ENCODE data around the gene KDELR3. TPM values are rescaled to one million over a fixed set of nuclear protein-coding genes. Genes with fewer than 3 reads are reported as not detected.

Gene KDELR3
- total RNA-seq, 1 donor from 2014 or later, result 72.6 TPM

DNA sequence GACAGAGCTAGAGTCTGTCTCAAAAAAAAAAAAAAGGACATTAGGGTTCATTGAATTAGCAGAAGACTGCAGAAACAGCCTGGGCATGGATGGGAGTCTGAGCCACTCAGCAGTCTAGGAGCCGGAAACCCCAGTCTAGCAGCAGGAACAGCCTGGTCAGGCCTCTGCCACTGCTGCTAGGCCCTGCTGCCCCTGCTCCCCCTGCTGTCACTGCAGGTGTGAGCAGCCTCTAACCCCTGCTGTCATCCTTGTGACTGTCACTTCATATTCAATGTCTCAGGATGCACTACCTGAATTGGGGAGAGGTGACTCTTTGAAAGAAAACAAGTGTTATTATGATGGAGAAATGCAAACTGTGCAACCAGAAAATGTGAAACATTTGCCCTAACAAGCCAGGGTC lies 45.2 kb downstream of the KDELR3 start:
- no peak for FAIRE-seq
- no peak for TF ChIP-seq EZH2 (IDR thresholded peaks at IDR 0.05; ENCODE audit: insufficient read depth, low read length)
- TF ChIP-seq, protein P1, sequence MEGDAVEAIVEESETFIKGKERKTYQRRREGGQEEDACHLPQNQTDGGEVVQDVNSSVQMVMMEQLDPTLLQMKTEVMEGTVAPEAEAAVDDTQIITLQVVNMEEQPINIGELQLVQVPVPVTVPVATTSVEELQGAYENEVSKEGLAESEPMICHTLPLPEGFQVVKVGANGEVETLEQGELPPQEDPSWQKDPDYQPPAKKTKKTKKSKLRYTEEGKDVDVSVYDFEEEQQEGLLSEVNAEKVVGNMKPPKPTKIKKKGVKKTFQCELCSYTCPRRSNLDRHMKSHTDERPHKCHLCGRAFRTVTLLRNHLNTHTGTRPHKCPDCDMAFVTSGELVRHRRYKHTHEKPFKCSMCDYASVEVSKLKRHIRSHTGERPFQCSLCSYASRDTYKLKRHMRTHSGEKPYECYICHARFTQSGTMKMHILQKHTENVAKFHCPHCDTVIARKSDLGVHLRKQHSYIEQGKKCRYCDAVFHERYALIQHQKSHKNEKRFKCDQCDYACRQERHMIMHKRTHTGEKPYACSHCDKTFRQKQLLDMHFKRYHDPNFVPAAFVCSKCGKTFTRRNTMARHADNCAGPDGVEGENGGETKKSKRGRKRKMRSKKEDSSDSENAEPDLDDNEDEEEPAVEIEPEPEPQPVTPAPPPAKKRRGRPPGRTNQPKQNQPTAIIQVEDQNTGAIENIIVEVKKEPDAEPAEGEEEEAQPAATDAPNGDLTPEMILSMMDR (IDR thresholded peaks at IDR 0.05; ENCODE audit: insufficient read depth, low read depth, low read length), result no peak
- no peak overlapping the region for H3K9ac ChIP-seq (ENCODE audit: low read length)

DNA sequence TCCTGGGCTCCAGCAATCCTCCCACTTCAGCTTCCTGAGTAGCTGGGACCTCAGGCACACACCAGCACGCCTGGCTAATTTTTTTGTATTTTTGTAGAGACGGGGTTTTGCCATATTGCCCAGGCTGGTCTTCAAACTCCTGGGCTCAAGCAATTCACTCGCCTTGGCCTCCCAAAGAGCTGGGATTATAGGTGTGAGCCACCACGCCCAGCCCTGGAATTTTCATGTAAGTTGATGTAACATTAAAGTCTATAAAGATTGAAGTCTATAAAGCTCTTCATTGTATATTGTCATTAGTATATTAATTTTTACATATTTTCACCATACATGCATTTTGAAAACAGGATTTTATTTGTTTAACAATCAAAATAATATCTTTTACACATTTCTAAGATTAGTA lies 50.7 kb downstream of the KDELR3 start:
- no peaks in the 10 kb centered on the region for H4K20me1 ChIP-seq (ENCODE audit: insufficient read depth, low read length)
- H3K27ac ChIP-seq (ENCODE audit: low read depth, low read length), result no peak overlapping the region
- no peaks in the 10 kb centered on the region for H3K36me3 ChIP-seq (ENCODE audit: insufficient read depth, low read length)
- H3K79me2 ChIP-seq (ENCODE audit: insufficient read depth, low read length), result no peaks in the 10 kb centered on the region
- no peaks in the 10 kb centered on the region for H3K4me1 ChIP-seq (ENCODE audit: insufficient read depth, low read length)
- DNase-seq (ENCODE audit: low read depth), result no peak
- no peaks in the 10 kb centered on the region for H3K27me3 ChIP-seq (ENCODE audit: insufficient read depth, low read length)
- no peak for FAIRE-seq
- no peak overlapping the region for H3K9ac ChIP-seq (ENCODE audit: low read length)
- H3K9me3 Mint-ChIP-seq (ENCODE audit: unreplicated experiment), result no peaks in the 10 kb centered on the region
- H3K36me3 Mint-ChIP-seq (ENCODE audit: low read depth, unreplicated experiment), result no peaks in the 10 kb centered on the region
- H3K9me3 ChIP-seq (ENCODE audit: insufficient read depth, low read depth, low read length), result no peaks in the 10 kb centered on the region
- H3K4me3 ChIP-seq (ENCODE audit: insufficient read depth, low read depth, low read length), result no peak overlapping the region
- peaks cover 8% of the 10 kb centered on the region for H3K27me3 Mint-ChIP-seq (ENCODE audit: low read depth, unreplicated experiment)
- H3K4me1 Mint-ChIP-seq (ENCODE audit: low read depth, unreplicated experiment), result no peaks in the 10 kb centered on the region
- no peak overlapping the region for H2AFZ ChIP-seq (ENCODE audit: low read depth, low read length)
- no peak overlapping the region for H3K27ac Mint-ChIP-seq (ENCODE audit: unreplicated experiment)
- no peak overlapping the region for H3K4me3 Mint-ChIP-seq (ENCODE audit: unreplicated experiment)
- TF ChIP-seq, protein P1 (IDR thresholded peaks at IDR 0.05; ENCODE audit: insufficient read depth, low read depth, low read length), result no peak
- no peak for TF ChIP-seq EZH2 (IDR thresholded peaks at IDR 0.05; ENCODE audit: insufficient read depth, low read length)
- H3K4me2 ChIP-seq (ENCODE audit: low read length), result no peak overlapping the region

More for the DNA sequence above, 45.2 kb downstream of the KDELR3 start:
- H3K79me2 ChIP-seq (ENCODE audit: insufficient read depth, low read length), result no peaks in the 10 kb centered on the region
- H3K4me2 ChIP-seq (ENCODE audit: low read length), result no peak overlapping the region
- H4K20me1 ChIP-seq (ENCODE audit: insufficient read depth, low read length), result no peaks in the 10 kb centered on the region
- no peaks in the 10 kb centered on the region for H3K4me1 Mint-ChIP-seq (ENCODE audit: low read depth, unreplicated experiment)
- no peak overlapping the region for H2AFZ ChIP-seq (ENCODE audit: low read depth, low read length)
- H3K36me3 ChIP-seq (ENCODE audit: insufficient read depth, low read length), result no peaks in the 10 kb centered on the region
- no peak overlapping the region for H3K27ac ChIP-seq (ENCODE audit: low read depth, low read length)
- H3K27ac Mint-ChIP-seq (ENCODE audit: unreplicated experiment), result no peak overlapping the region
- H3K9me3 Mint-ChIP-seq (ENCODE audit: unreplicated experiment), result no peaks in the 10 kb centered on the region
- DNase-seq (ENCODE audit: low read depth), result no peak
- no peak overlapping the region for H3K4me3 Mint-ChIP-seq (ENCODE audit: unreplicated experiment)
- no peaks in the 10 kb centered on the region for H3K27me3 ChIP-seq (ENCODE audit: insufficient read depth, low read length)
- H3K27me3 Mint-ChIP-seq (ENCODE audit: low read depth, unreplicated experiment), result peaks cover 3% of the 10 kb centered on the region
- H3K4me3 ChIP-seq (ENCODE audit: insufficient read depth, low read depth, low read length), result no peak overlapping the region
- no peaks in the 10 kb centered on the region for H3K4me1 ChIP-seq (ENCODE audit: insufficient read depth, low read length)
- H3K9me3 ChIP-seq (ENCODE audit: insufficient read depth, low read depth, low read length), result no peaks in the 10 kb centered on the region
- H3K36me3 Mint-ChIP-seq (ENCODE audit: low read depth, unreplicated experiment), result no peaks in the 10 kb centered on the region

DNA sequence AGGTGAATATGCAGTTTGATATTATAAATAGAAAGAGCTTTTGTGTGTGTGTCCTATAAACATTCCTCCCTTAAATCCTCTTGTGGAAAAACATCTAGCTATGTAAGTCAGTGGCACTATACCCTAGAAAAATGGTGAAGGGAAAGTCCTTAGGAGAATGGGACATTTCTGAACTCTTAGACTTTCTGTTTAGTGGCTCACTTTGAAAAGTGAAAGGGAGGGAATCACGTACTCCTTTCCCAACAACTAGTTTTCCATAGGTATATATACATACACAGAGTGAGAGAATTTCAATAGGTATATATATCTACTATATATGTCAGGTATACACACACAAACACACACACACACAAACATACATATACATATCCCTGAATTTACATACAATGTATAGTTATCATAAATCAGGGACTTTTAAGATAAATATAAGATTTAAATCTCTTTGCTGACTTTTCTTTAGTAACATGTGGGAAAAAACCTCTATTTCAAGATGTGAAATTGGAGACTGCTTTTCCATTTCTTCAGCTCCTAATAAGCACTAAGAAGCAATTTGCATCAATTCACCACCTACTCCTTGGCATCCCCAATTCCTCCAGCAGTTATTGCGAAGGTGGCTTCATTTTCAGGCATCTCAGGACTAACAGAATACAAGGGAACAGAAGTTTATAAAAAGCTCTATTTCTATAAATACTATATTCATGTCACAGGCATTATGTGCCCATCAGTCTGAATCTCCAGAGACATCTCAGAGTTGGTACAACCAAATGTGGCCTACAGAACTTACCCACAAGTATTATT lies 51.8 kb downstream of the KDELR3 start:
- H3K4me1 ChIP-seq (ENCODE audit: insufficient read depth, low read length), result no peaks in the 10 kb centered on the region
- no peak overlapping the region for H3K4me2 ChIP-seq (ENCODE audit: low read length)
- H3K9me3 Mint-ChIP-seq (ENCODE audit: unreplicated experiment), result no peaks in the 10 kb centered on the region
- no peaks in the 10 kb centered on the region for H4K20me1 ChIP-seq (ENCODE audit: insufficient read depth, low read length)
- no peak overlapping the region for H3K9ac ChIP-seq (ENCODE audit: low read length)
- no peak overlapping the region for H3K4me3 Mint-ChIP-seq (ENCODE audit: unreplicated experiment)
- H3K27ac ChIP-seq (ENCODE audit: low read depth, low read length), result no peak overlapping the region
- no peaks in the 10 kb centered on the region for H3K79me2 ChIP-seq (ENCODE audit: insufficient read depth, low read length)
- peaks cover 11% of the 10 kb centered on the region for H3K27me3 Mint-ChIP-seq (ENCODE audit: low read depth, unreplicated experiment)
- H3K4me1 Mint-ChIP-seq (ENCODE audit: low read depth, unreplicated experiment), result no peaks in the 10 kb centered on the region
- no peak overlapping the region for H3K4me3 ChIP-seq (ENCODE audit: insufficient read depth, low read depth, low read length)
- no peaks in the 10 kb centered on the region for H3K36me3 ChIP-seq (ENCODE audit: insufficient read depth, low read length)
- no peak overlapping the region for H3K27ac Mint-ChIP-seq (ENCODE audit: unreplicated experiment)
- DNase-seq (ENCODE audit: low read depth) (no peak), FAIRE-seq (no peak)
- no peaks in the 10 kb centered on the region for H3K36me3 Mint-ChIP-seq (ENCODE audit: low read depth, unreplicated experiment)
- H3K9me3 ChIP-seq (ENCODE audit: insufficient read depth, low read depth, low read length), result no peaks in the 10 kb centered on the region
- no peaks in the 10 kb centered on the region for H3K27me3 ChIP-seq (ENCODE audit: insufficient read depth, low read length)
- no peak for TF ChIP-seq EZH2 (IDR thresholded peaks at IDR 0.05; ENCODE audit: insufficient read depth, low read length)
- TF ChIP-seq, protein P1 (IDR thresholded peaks at IDR 0.05; ENCODE audit: insufficient read depth, low read depth, low read length), result no peak
- H2AFZ ChIP-seq (ENCODE audit: low read depth, low read length), result no peak overlapping the region

All from astrocyte (in vitro differentiated cells and primary cell).